Measurements from ENCODE around the gene SNTG2.

GRCh38 chr2:951224-952006 is 766 bp downstream of the SNTG2 start:
- TF ChIP-seq CTCF (conservative IDR thresholded peaks at IDR 0.05; ENCODE audit: low read length) (no peak), EZH2phosphoT487 (IDR thresholded peaks at IDR 0.05; ENCODE audit: borderline replicate concordance, low read depth, low read length) (no peak)
